MG63 (cell line): ENCODE results near the gene HFM1. TPM values are rescaled to one million over a fixed set of nuclear protein-coding genes. Genes with fewer than 3 reads are reported as not detected.
"Not testable (repeated sequence)": the region's sequence is repeated elsewhere in the genome, so short reads cannot be mapped to it uniquely, and the experiment has no call there.

Experiments used
- DNase-seq: peaks from one replicate; pipeline ENCODE4 v3.0.0-alpha.2; 2020
- H3K27me3 ChIP-seq: fragments of 250-450 bp; sonication (Bioruptor Pico); 2 replicates; pipeline ENCODE4 v1.5.1; 2020; ENCODE audit warnings: mild to moderate bottlenecking, moderate library complexity
- H3K36me3 ChIP-seq: fragments of 250-450 bp; sonication (Bioruptor Pico); 2 replicates; pipeline ENCODE4 v1.5.1; 2020; ENCODE audit warnings: mild to moderate bottlenecking, moderate library complexity
- H3K4me3 ChIP-seq: fragments of 250-450 bp; sonication (Bioruptor Pico); 2 replicates; pipeline ENCODE4 v1.5.1; 2020; ENCODE audit warnings: mild to moderate bottlenecking, moderate library complexity
- H3K9me3 ChIP-seq: fragments of 250-450 bp; sonication (Bioruptor Pico); 2 replicates; pipeline ENCODE4 v1.5.1; 2020; ENCODE audit warnings: mild to moderate bottlenecking, moderate library complexity
- total RNA-seq: library from RNA; depleted of rRNA; stranded (reverse); fragments of >200 nt; shearing (Covaris generic); gene quantifications from 2 replicates; pipeline ENCODE4 v1.2.3, GENCODE V29; 2014; ENCODE audit warnings: low replicate concordance

HFM1 gene
- total RNA-seq, 1 experiment from 2014 or later, result 0.07 TPM

DNA sequence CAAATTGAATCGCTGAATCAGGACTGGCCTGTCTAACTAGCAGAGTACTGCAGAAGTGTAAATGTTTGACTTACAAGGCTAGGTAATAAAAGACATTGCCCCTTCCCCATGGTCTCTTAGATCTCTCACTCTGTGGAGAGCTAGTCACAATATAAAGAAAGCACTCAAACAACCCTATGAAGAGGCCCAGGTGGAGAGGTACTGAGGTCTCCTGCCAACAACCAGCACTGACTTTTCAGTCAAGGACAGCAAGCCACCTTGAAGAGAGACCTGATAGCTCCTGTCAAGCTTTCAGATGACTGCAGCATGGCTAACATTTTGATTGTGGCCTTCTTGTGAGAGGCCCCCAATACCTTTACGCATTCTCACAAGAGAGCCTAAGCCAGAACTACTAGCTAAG lies 18.5 kb downstream of the HFM1 start:
- DNase-seq, result no peak
- Histone ChIP-seq H3K9me3 (no peaks in the 10 kb centered on the region), H3K27me3 (no peaks in the 10 kb centered on the region), H3K4me3 (no peak overlapping the region), H3K36me3 (no peaks in the 10 kb centered on the region)

GRCh38 chr1:91383456-91383855 lies 21.2 kb downstream of the HFM1 start:
- no peaks in the 10 kb centered on the region for H3K9me3 ChIP-seq
- H3K4me3 ChIP-seq, result no peak overlapping the region
- H3K27me3 ChIP-seq, result no peaks in the 10 kb centered on the region
- DNase-seq, result no peak
- no peaks in the 10 kb centered on the region for H3K36me3 ChIP-seq

- no peaks in the 10 kb centered on the region for H3K9me3 ChIP-seq
- H3K4me3 ChIP-seq, result no peak overlapping the region
- H3K27me3 ChIP-seq, result no peaks in the 10 kb centered on the region
- DNase-seq, result no peak
- no peaks in the 10 kb centered on the region for H3K36me3 ChIP-seq
Observed at GRCh38 chr1:91381844-91382243, 22.8 kb downstream of the HFM1 start.

- Histone ChIP-seq H3K36me3 (no peaks in the 10 kb centered on the region), H3K4me3 (no peak overlapping the region), H3K27me3 (no peaks in the 10 kb centered on the region), H3K9me3 (no peaks in the 10 kb centered on the region)
- no peak for DNase-seq
Observed at GRCh38 chr1:91374086-91374485, 30.6 kb downstream of the HFM1 start.

GRCh38 chr1:91372230-91372629 lies 32.4 kb downstream of the HFM1 start:
- H3K27me3 ChIP-seq, H3K36me3 ChIP-seq, DNase-seq, H3K9me3 ChIP-seq, H3K4me3 ChIP-seq: not testable (repeated sequence)

GRCh38 chr1:91349524-91349923 lies 55.1 kb downstream of the HFM1 start:
- no peak for DNase-seq
- Histone ChIP-seq H3K36me3 (no peaks in the 10 kb centered on the region), H3K9me3 (no peaks in the 10 kb centered on the region), H3K4me3 (no peak overlapping the region), H3K27me3 (no peaks in the 10 kb centered on the region)

DNA sequence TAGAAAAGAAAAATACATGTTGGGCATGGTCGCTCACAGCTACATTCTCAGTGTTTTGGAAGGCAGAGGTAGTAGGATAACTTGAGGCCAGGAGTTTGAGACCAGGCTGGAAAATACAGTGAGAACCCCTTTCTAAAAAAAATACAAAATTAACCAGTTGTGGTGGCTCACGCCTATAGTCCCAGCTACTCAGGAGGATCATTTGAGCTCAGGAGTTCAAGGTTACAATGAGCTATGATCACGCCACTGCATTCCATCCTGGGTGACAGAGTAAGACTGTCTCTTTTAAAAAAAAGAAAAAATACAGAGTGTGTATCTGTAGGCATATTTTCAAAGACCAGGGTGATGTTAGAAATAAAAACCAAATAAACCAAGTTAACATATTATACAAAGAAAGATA lies 57.8 kb downstream of the HFM1 start:
- DNase-seq, result no peak
- Histone ChIP-seq H3K9me3 (no peaks in the 10 kb centered on the region), H3K36me3 (no peaks in the 10 kb centered on the region), H3K27me3 (no peaks in the 10 kb centered on the region), H3K4me3 (no peak overlapping the region)

DNA sequence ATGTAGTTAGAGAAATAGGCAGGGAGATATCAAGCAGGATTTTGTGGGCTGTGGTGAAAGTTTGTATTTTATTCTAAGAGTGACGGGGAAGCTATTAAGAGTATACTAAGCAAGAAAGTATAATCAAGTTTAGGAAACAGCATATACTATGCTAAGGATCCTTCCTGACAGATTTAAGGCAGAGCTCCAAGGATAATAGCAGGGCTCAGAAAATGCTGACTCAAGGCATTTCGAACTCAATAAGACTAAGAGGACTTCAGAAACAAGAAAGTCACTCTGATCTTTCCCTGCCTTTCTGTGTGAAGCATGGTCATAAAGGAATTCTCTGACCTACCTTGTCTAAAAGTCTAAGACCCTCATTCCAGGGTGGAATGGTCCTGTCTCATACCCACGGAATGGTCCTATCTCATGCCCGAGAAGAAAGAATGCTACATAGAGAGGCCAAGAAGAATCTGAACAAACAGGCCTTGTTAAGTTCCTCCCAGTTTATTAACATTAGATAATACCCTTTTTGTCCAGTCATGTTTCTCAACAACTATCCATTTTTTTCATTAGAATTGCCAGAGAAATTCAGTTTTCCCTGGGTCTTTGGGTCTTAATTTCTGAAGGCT lies 59.1 kb downstream of the HFM1 start:
- no peak for DNase-seq
- Histone ChIP-seq H3K4me3 (no peak overlapping the region), H3K9me3 (no peaks in the 10 kb centered on the region), H3K27me3 (no peaks in the 10 kb centered on the region), H3K36me3 (no peaks in the 10 kb centered on the region)

DNA sequence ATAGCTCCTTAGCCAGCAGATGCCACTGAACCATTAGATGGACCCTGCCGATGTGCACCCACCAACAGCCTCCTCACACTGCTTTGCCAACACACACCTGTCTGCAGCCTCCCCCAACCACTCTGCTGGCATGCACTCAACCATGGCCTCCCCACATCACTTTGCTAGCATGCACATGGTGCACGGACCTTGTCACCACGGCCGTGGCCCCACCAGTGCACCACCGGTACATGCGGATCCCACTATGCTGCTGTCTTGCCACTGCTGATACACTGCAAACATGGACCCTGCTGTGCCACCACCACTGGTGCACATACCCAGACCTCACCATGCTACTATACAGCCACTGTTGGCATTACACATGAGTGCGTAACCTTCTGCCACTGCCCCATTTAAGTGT lies 66.1 kb downstream of the HFM1 start:
- no peaks in the 10 kb centered on the region for H3K27me3 ChIP-seq
- no peak overlapping the region for H3K4me3 ChIP-seq
- no peaks in the 10 kb centered on the region for H3K9me3 ChIP-seq
- no peaks in the 10 kb centered on the region for H3K36me3 ChIP-seq
- DNase-seq, result no peak

DNA sequence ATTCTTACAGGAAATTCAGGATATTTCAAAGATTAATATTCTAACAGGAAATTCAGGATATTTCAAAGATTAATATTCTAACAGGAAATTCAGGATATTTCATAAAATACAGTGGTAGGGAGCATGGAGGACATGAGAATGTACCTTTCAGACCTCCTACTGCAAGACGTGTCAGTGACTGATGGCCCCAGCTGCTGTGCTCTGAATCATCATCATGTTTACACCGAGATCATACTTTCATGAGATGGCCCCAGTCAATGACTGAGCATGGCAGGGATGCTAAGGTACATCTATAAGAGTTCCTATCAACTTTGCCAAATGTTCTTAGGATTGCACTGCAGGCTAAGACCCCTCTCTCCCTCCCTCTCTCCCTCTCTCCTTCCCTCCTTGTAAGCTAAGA lies 69.0 kb downstream of the HFM1 start:
- no peak overlapping the region for H3K4me3 ChIP-seq
- H3K9me3 ChIP-seq, result no peaks in the 10 kb centered on the region
- no peaks in the 10 kb centered on the region for H3K36me3 ChIP-seq
- no peak for DNase-seq
- no peaks in the 10 kb centered on the region for H3K27me3 ChIP-seq

DNA sequence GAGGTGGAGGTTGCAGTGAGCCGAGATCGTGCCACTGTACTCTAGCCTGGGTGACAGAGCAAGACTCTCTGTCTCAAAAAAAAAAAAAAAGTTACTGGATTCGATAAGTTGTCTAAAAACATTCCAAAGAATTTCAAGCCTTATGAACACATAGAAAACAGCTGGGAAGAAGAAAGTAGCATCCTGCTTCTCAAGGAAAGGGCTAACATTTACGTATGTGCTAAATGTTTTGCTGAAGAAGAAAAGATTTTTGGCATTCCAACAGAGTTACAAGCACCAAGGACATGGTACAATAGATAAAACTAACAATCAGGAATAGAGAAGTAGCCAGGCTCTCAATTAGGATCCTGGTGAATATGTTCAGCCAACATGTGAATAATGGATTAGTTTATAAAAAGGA lies 69.8 kb downstream of the HFM1 start:
- H3K4me3 ChIP-seq, result no peak overlapping the region
- H3K9me3 ChIP-seq, result no peaks in the 10 kb centered on the region
- no peak for DNase-seq
- H3K36me3 ChIP-seq, result no peaks in the 10 kb centered on the region
- H3K27me3 ChIP-seq, result no peaks in the 10 kb centered on the region

DNA sequence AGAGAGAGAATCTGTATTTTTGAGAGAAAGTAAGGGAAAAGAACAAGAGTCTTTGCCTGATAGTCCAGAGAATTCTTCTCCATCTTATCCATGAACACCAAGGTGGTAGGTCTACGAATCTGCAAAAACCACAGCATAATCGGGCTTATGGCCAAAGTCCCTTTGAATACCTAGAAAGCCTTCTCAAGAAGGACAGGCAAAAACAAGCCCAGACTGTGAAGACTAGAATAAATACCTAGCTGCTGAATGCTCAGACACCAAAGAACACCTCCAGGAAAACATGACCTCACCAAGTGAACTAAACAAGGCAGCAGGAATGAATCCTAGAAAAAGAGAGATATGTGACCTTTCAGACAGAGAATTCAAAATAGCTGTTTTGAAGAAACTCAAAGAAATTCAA lies 79.2 kb downstream of the HFM1 start:
- DNase-seq, result no peak

DNA sequence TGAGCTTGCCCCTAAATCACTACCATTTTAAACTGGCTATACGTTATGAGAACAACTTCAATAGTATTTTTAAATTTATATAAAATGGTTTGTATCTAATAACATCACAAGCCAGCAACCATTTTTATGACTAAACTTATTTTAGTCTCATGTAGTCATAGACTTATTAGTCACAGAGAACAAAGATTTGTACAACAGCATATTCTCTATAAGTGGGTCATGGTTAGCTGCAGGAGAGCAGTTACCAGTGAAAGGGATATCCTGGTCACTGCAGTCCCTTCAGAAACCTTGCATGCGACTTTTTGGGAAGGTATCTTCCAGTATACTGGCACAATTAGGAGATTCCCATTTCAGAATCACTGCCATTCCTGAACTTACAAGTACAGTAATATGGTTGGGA lies 90.0 kb downstream of the HFM1 start:
- no peak overlapping the region for H3K4me3 ChIP-seq
- DNase-seq, result no peak

More for the DNA sequence above, 79.2 kb downstream of the HFM1 start:
- H3K27me3 ChIP-seq, result no peaks in the 10 kb centered on the region
- H3K4me3 ChIP-seq, result no peak overlapping the region
- no peaks in the 10 kb centered on the region for H3K36me3 ChIP-seq
- no peaks in the 10 kb centered on the region for H3K9me3 ChIP-seq

GRCh38 chr1:91311672-91312071 lies 93.0 kb downstream of the HFM1 start:
- H3K4me3 ChIP-seq, result no peak overlapping the region
- H3K27me3 ChIP-seq, result no peaks in the 10 kb centered on the region
- no peaks in the 10 kb centered on the region for H3K36me3 ChIP-seq
- no peaks in the 10 kb centered on the region; the same call in 1 of the 2 replicates for H3K9me3 ChIP-seq
- no peak for DNase-seq

More for the DNA sequence above, 90.0 kb downstream of the HFM1 start:
- no peaks in the 10 kb centered on the region for H3K9me3 ChIP-seq
- H3K36me3 ChIP-seq, result no peaks in the 10 kb centered on the region
- no peaks in the 10 kb centered on the region for H3K27me3 ChIP-seq

GRCh38 chr1:91308544-91308943 lies 96.1 kb downstream of the HFM1 start:
- Histone ChIP-seq H3K9me3 (no peaks in the 10 kb centered on the region; the same call in 1 of the 2 replicates), H3K36me3 (no peaks in the 10 kb centered on the region), H3K27me3 (no peaks in the 10 kb centered on the region), H3K4me3 (no peak overlapping the region)
- no peak for DNase-seq

DNA sequence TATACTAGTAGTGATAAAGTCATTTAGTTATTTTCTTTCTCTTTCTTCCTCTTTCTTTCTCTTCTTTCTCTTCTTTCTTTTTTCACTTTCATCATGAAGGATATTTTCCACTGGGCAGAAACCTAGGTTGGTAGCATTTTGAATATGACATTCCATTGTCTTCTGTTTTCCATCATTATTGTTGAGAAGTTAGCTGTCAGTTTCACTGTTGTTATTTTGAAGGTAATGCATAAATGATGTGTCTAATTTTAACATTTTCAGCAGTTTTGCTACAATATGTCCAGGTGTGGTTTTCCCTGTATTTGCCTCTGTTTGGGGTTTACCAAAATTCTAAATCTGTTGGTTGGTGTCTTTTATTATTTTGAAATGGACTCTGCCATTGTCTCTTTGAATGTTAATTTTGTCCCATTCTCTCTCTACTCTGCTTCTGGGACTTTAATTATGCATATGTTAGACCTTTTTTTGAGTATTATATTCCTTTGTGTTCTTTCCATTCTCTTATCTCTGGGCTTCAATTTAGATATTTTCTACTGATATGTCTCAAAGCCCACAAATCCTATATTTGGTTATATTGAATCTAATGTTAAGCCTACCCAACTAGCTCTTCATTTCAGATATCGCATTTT lies 96.7 kb downstream of the HFM1 start:
- no peak overlapping the region for H3K4me3 ChIP-seq
- no peaks in the 10 kb centered on the region for H3K36me3 ChIP-seq
- no peak for DNase-seq
- no peaks in the 10 kb centered on the region for H3K27me3 ChIP-seq
- H3K9me3 ChIP-seq, result no peaks in the 10 kb centered on the region; the same call in 1 of the 2 replicates

- Histone ChIP-seq H3K36me3 (no peaks in the 10 kb centered on the region), H3K9me3 (no peaks in the 10 kb centered on the region; the same call in 1 of the 2 replicates), H3K27me3 (no peaks in the 10 kb centered on the region), H3K4me3 (no peak overlapping the region)
- DNase-seq, result no peak
Observed at GRCh38 chr1:91303165-91303564, 101.5 kb downstream of the HFM1 start.

DNA sequence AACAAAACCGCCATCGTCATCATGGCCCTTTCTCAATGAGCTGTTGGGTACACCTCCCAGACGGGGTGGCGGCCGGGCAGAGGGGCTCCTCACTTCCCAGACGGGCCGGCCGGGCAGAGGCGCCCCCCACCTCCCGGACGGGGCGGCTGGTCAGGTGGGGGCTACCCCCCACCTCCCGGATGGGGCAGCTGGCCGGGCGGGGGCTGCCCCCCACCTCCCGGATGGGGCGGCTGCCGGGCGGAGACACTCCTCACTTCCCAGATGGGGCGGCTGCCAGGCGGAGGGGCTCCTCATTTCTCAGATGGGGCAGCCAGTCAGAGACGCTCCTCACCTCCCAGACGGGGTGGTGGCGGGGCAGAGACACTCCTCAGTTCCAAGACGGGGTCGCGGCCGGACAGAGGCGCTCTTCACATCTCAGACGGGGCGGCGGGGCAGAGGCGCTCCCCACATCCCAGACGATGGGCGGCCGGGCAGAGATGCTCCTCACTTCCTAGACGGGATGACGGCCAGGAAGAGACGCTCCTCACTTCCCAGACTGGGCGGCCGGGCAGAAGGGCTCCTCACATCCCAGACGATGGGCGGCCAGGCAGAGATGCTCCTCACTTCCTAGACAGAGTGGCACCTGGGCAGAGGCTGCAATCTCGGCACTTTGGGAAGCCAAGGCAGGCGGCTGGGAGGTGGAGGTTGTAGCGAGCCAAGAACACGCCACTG lies 115.6 kb downstream of the HFM1 start:
- not testable (repeated sequence) for H3K27me3 ChIP-seq, H3K36me3 ChIP-seq, H3K9me3 ChIP-seq, DNase-seq, H3K4me3 ChIP-seq
